SK-N-SH (cell line): ENCODE measurements around the gene FLRT1. TPM values are rescaled to one million over a fixed set of nuclear protein-coding genes. Genes with fewer than 3 reads are reported as not detected.

ENCODE experiments used
- CTCF ChIA-PET: fragments of 300-600, 350-600 bp; formaldehyde crosslinking; extraction: SDS; loops from one replicate; lab custom pipeline; 2021; lab: Yijun Ruan, JAX
- POLR2A ChIA-PET: fragments of 350-600 bp; sonication (Branson Sonifier 250); formaldehyde crosslinking; extraction: SDS; loops from one replicate; lab custom pipeline; 2020; ENCODE audit warnings: antibody characterized with exemption, inconsistent platforms; lab: Yijun Ruan, JAX
- DNase-seq: peaks from one replicate; pipeline ENCODE4 v3.0.0; 2012
- H2AFZ ChIP-seq: fragments of 200-600 bp; sonication (generic); 2 replicates; pipeline ENCODE4 v1.8.1; 2016; ENCODE audit warnings: antibody characterized with exemption, mild to moderate bottlenecking, low read depth
- H3F3A ChIP-seq: fragments of 200-600 bp; sonication (generic); replicated peaks from 2 replicates; pipeline ENCODE3; 2016; ENCODE audit warnings: antibody characterized with exemption, mild to moderate bottlenecking; ENCODE audit not compliant: insufficient read depth
- H3K27ac ChIP-seq, 2 experiments: fragments of 200-500 bp in 1 of 2; fragments of 200-600 bp in 1 of 2; sonication (Bioruptor generic) in 1 of 2; sonication (generic), shearing (Covaris generic) in 1 of 2; 2 replicates each; pipeline versions ENCODE4 v1.5.1 to v1.6.1; 2014 to 2016; ENCODE audit warnings: low read depth in 2 of 2, inconsistent platforms in 1 of 2, low read length in 1 of 2, mild to moderate bottlenecking in 1 of 2, mixed read lengths in 1 of 2
- H3K27me3 ChIP-seq: fragments of 200-600 bp; sonication (generic), shearing (Covaris generic); 2 replicates; pipeline ENCODE4 v1.6.1; 2016; ENCODE audit warnings: mixed run types; ENCODE audit not compliant: insufficient read depth
- H3K36me3 ChIP-seq, 2 experiments: fragments of 200-500 bp in 1 of 2; fragments of 200-600 bp in 1 of 2; sonication (Bioruptor generic) in 1 of 2; sonication (generic) in 1 of 2; replicated peaks in 1 of 2; 2 replicates each; pipeline versions ENCODE3 to v1.5.1; 2014 to 2016; ENCODE audit warnings: low read length in 1 of 2, mild to moderate bottlenecking in 1 of 2; ENCODE audit not compliant: insufficient read depth in 2 of 2, control insufficient read depth in 1 of 2
- H3K4me1 ChIP-seq, 2 experiments: fragments of 200-500 bp in 1 of 2; fragments of 200-600 bp in 1 of 2; sonication (Bioruptor generic) in 1 of 2; sonication (generic), shearing (Covaris generic) in 1 of 2; 2 replicates each; pipeline versions ENCODE4 v1.5.1 to v1.6.1; 2014 to 2016; ENCODE audit warnings: low read depth in 1 of 2, low read length in 1 of 2, mixed run types in 1 of 2; ENCODE audit not compliant: insufficient read depth in 2 of 2, control insufficient read depth in 1 of 2
- H3K4me2 ChIP-seq: fragments of 200-600 bp; sonication (generic), shearing (Covaris generic); 2 replicates; pipeline ENCODE4 v1.6.1; 2017; ENCODE audit warnings: mixed run types
- H3K4me3 ChIP-seq, 2 experiments: fragments of 200-500 bp in 1 of 2; fragments of 200-600 bp in 1 of 2; sonication (Bioruptor generic) in 1 of 2; sonication (generic), shearing (Covaris generic) in 1 of 2; 2 replicates each; pipeline versions ENCODE4 v1.5.1 to v1.8.1; 2014 to 2016; ENCODE audit warnings: low read depth in 2 of 2, inconsistent platforms in 1 of 2, low read length in 1 of 2, mild to moderate bottlenecking in 1 of 2, mixed read lengths in 1 of 2, moderate library complexity in 1 of 2
- H3K79me2 ChIP-seq: fragments of 200-600 bp; sonication (generic); 2 replicates; pipeline ENCODE4 v1.8.1; 2017; ENCODE audit warnings: mild to moderate bottlenecking; ENCODE audit not compliant: insufficient read depth
- H3K9ac ChIP-seq: fragments of 200-600 bp; sonication (generic); 2 replicates; pipeline ENCODE4 v1.6.1; 2017; ENCODE audit warnings: mixed run types
- H3K9me2 ChIP-seq: fragments of 200-600 bp; sonication (generic); 2 replicates; pipeline ENCODE4 v1.6.1; 2017; ENCODE audit warnings: mixed run types
- H3K9me3 ChIP-seq: fragments of 200-600 bp; sonication (generic); 2 replicates; pipeline ENCODE4 v1.6.1; 2017; ENCODE audit warnings: mixed run types, mild to moderate bottlenecking, moderate library complexity
- H4K20me1 ChIP-seq: fragments of 200-600 bp; sonication (generic); 2 replicates; pipeline ENCODE4 v1.6.1; 2017; ENCODE audit warnings: mild to moderate bottlenecking, mixed run types; ENCODE audit not compliant: insufficient read depth
- FOSL2 ChIP-seq: IDR thresholded peaks from 2 replicates; pipeline ENCODE4 v1.4.0; 2012; ENCODE audit warnings: low read depth, mild to moderate bottlenecking, moderate library complexity, borderline replicate concordance
- GABPA ChIP-seq: IDR thresholded peaks from 2 replicates; pipeline ENCODE4 v1.4.0; 2012; ENCODE audit warnings: low read depth, mild to moderate bottlenecking
- MEF2A ChIP-seq: IDR thresholded peaks from 2 replicates; pipeline ENCODE4 v1.4.0; 2012; ENCODE audit warnings: low read depth, borderline replicate concordance
- NRF1 ChIP-seq: IDR thresholded peaks from 2 replicates; pipeline ENCODE4 v1.6.1; 2012; ENCODE audit warnings: low read depth, mild to moderate bottlenecking, low read length
- PBX3 ChIP-seq: IDR thresholded peaks from 2 replicates; pipeline ENCODE4; 2012
- RAD21 ChIP-seq: IDR thresholded peaks from 2 replicates; pipeline ENCODE4 v1.6.1; 2012; ENCODE audit warnings: mild to moderate bottlenecking, low read length
- RFX5 ChIP-seq: IDR thresholded peaks from 2 replicates; pipeline ENCODE4 v1.6.1; 2012; ENCODE audit warnings: mild to moderate bottlenecking, improper control_type of control experiment, low read length
- RXRA ChIP-seq: IDR thresholded peaks from 2 replicates; pipeline ENCODE4 v1.4.0; 2012; ENCODE audit warnings: low read depth, mild to moderate bottlenecking, borderline replicate concordance
- SMC3 ChIP-seq: IDR thresholded peaks from 2 replicates; pipeline ENCODE4 v1.6.1; 2012; ENCODE audit warnings: low read depth, low read length, improper control_type of control experiment
- USF1 ChIP-seq: IDR thresholded peaks from 2 replicates; pipeline ENCODE4 v1.4.0; 2012; ENCODE audit warnings: low read depth, borderline replicate concordance
- USF2 ChIP-seq: fragments of 150-350 bp; IDR thresholded peaks from 2 replicates; pipeline ENCODE4 v1.6.1; 2017; ENCODE audit warnings: antibody characterized with exemption, low read length, low read depth, borderline replicate concordance
- YY1 ChIP-seq: IDR thresholded peaks from 2 replicates; pipeline ENCODE4 v1.4.0; 2012; ENCODE audit warnings: low read depth, mild to moderate bottlenecking
- WGBS: methylation state at CpG from one replicate; pipeline ENCODE4 v1.1.6; 2017; ENCODE audit warnings: low lambda C conversion rate; 5-methylcytosine and 5-hydroxymethylcytosine counted together
- polyA plus RNA-seq, 3 experiments: library from polyadenylated mRNA; depleted of rRNA; stranded (reverse); fragments of >200 nt; gene quantifications; 2 replicates each; pipeline ENCODE4 v1.2.3, GENCODE V29; 2012
- TF ChIP-seq, protein P1 (sequence below): IDR thresholded peaks from 2 replicates; pipeline ENCODE4 v1.4.0; 2012; ENCODE audit warnings: low read depth, borderline replicate concordance

The FLRT1 gene
- polyA plus RNA-seq, 1 of the 3 experiments (the other 2 are of a cell fraction) = 0.03 TPM

DNA sequence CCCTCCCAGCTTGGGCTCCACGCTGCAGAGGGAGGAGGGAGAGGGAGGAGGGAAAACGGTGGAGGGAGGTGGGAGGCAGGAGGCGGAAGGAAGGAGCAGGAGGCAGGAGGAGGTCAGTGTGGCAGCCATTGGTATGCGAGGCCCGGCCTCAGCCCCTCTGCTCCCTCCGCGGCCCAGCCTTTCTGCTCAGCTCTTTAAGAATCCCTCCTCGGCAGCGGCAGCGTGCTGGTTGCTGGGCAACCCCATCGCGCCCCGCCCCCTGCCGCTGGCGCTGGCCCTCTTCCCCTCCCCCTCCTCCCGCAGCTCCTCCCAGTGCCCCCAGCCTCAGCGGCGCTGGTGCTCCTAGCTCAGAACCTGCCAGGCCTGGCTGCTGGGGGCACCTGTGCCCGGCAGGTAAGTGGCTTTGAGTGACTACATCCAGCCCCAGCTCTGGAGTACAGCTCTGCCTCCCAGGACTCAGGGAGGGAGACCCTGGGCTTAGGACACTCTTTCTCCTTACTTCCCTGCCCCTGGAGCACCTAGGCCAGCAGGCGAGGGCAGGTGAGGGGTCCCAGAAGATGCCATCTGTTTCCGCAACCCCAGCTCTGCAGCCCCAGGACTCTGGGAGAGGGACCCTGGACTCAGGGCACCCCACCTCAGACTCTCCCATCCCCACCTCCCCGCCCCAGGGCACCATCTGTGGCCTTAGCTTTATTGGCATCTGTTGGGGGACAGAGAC, 7.2 kb upstream of the FLRT1 start:
- no peak overlapping the region for H3K9ac ChIP-seq
- no peaks in the 10 kb centered on the region for H3K9me3 ChIP-seq
- no peak overlapping the region; a peak in 1 of 4 replicates for H3K4me3 ChIP-seq
- no peaks in the 10 kb centered on the region for H4K20me1 ChIP-seq
- CTCF ChIA-PET = interaction anchor here (0.7 to 2.8 kb wide), 5 partner anchors 12 to 124 kb away, joined by 3 to 6 read pairs (median 3); no protein-coding TSS in a partner anchor
- no peaks in the 10 kb centered on the region for H3K79me2 ChIP-seq
- H3K9me2 ChIP-seq = no peaks in the 10 kb centered on the region
- TF ChIP-seq, protein P1, sequence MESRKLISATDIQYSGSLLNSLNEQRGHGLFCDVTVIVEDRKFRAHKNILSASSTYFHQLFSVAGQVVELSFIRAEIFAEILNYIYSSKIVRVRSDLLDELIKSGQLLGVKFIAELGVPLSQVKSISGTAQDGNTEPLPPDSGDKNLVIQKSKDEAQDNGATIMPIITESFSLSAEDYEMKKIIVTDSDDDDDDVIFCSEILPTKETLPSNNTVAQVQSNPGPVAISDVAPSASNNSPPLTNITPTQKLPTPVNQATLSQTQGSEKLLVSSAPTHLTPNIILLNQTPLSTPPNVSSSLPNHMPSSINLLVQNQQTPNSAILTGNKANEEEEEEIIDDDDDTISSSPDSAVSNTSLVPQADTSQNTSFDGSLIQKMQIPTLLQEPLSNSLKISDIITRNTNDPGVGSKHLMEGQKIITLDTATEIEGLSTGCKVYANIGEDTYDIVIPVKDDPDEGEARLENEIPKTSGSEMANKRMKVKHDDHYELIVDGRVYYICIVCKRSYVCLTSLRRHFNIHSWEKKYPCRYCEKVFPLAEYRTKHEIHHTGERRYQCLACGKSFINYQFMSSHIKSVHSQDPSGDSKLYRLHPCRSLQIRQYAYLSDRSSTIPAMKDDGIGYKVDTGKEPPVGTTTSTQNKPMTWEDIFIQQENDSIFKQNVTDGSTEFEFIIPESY = no peak
- no peak for TF ChIP-seq GABPA
- TF ChIP-seq RFX5 = no peak
- TF ChIP-seq MEF2A = no peak
- TF ChIP-seq FOSL2 = no peak
- no peak for TF ChIP-seq SMC3
- no peak for TF ChIP-seq YY1
- TF ChIP-seq USF2 = no peak
- TF ChIP-seq NRF1 = no peak
- no peak for TF ChIP-seq PBX3
- no peak for TF ChIP-seq USF1
- TF ChIP-seq RAD21 = no peak
- TF ChIP-seq RXRA = no peak
- DNase-seq = peak; percentile 81
- POLR2A ChIA-PET = interaction anchor here (1.1 kb wide), 1 partner anchor 11 kb away, joined by 3 read pairs; no protein-coding TSS in a partner anchor
- no peaks in the 10 kb centered on the region for H3K27me3 ChIP-seq
- no peak overlapping the region for H2AFZ ChIP-seq
- H3F3A ChIP-seq = no peaks in the 10 kb centered on the region
- H3K27ac ChIP-seq = no peak overlapping the region
- 55% methylated on average over 11 of the region's 22 CpGs for WGBS
- no peaks in the 10 kb centered on the region for H3K36me3 ChIP-seq
- H3K4me1 ChIP-seq = peaks cover 0 to 20% of the 10 kb centered on the region in 2 experiments; a peak in 1 of 4 replicates
- no peak overlapping the region for H3K4me2 ChIP-seq
